HepG2 (cell line): ENCODE results near the gene C2orf15. TPM values are rescaled to one million over a fixed set of nuclear protein-coding genes. Genes with fewer than 3 reads are reported as not detected.
A peak's percentile ranks its signal among the peaks of the same experiment; 100 is the strongest.

ENCODE experiments used
- ATF7-NPFF ChIP-seq: sonication (generic); formaldehyde crosslinking; IDR thresholded peaks from 2 replicates; pipeline ENCODE4 v1.8.1; 2023; ENCODE audit warnings: mild to moderate bottlenecking, low read depth, missing genetic modification reagents, moderate library complexity
- BRF2 ChIP-seq: sonication (generic); formaldehyde crosslinking; IDR thresholded peaks from 2 replicates; pipeline ENCODE4 v1.8.1; 2022; ENCODE audit warnings: mild to moderate bottlenecking, missing genetic modification reagents
- HOXA9 ChIP-seq: sonication (generic); formaldehyde crosslinking; IDR thresholded peaks from 2 replicates; pipeline ENCODE4 v1.8.1; 2022; ENCODE audit warnings: missing genetic modification reagents, mild to moderate bottlenecking, moderate library complexity, borderline replicate concordance
- MAFK ChIP-seq, 2 experiments: IDR thresholded peaks in 1 of 2; conservative IDR thresholded peaks in 1 of 2; 2 replicates each; pipeline ENCODE4 v1.6.1; 2011; ENCODE audit warnings: improper control_type of control experiment in 2 of 2, low read length in 2 of 2
- MTF1 ChIP-seq: sonication (generic); formaldehyde crosslinking; IDR thresholded peaks from 2 replicates; pipeline ENCODE4 v1.5.0; 2020; ENCODE audit warnings: missing genetic modification reagents
- PAX8 ChIP-seq: sonication (generic); formaldehyde crosslinking; IDR thresholded peaks from 2 replicates; pipeline ENCODE4 v1.8.0; 2022; ENCODE audit warnings: mild to moderate bottlenecking, missing genetic modification reagents, borderline replicate concordance
- PAXIP1 ChIP-seq: sonication (generic); formaldehyde crosslinking; conservative IDR thresholded peaks from 2 replicates; pipeline ENCODE4 v1.4.0; 2020; ENCODE audit warnings: mild to moderate bottlenecking, missing genetic modification reagents, moderate library complexity
- RELA ChIP-seq: sonication (generic); formaldehyde crosslinking; IDR thresholded peaks from 2 replicates; pipeline ENCODE4 v1.4.0; 2020; ENCODE audit warnings: missing genetic modification reagents
- STAG1 ChIP-seq: sonication (generic); formaldehyde crosslinking; IDR thresholded peaks from 2 replicates; pipeline ENCODE4 v1.4.0; 2020; ENCODE audit warnings: missing genetic modification reagents
- TBX3 ChIP-seq: fragments of 450-650 bp; IDR thresholded peaks from 2 replicates; pipeline ENCODE4 v1.6.1; 2017; ENCODE audit warnings: antibody characterized with exemption, mild to moderate bottlenecking, inconsistent platforms, borderline replicate concordance
- ZBTB34 ChIP-seq: sonication (generic); formaldehyde crosslinking; IDR thresholded peaks from 2 replicates; pipeline ENCODE4 v1.8.0; 2022; ENCODE audit warnings: mild to moderate bottlenecking, missing genetic modification reagents
- ZBTB7B ChIP-seq: sonication (generic); formaldehyde crosslinking; IDR thresholded peaks from 2 replicates; pipeline ENCODE4 v1.4.0; 2020; ENCODE audit warnings: missing genetic modification reagents
- ZKSCAN5 ChIP-seq: sonication (generic); formaldehyde crosslinking; IDR thresholded peaks from 2 replicates; pipeline ENCODE4 v1.5.1; 2020; ENCODE audit warnings: mild to moderate bottlenecking, missing genetic modification reagents
- ZNF234 ChIP-seq: sonication (generic); formaldehyde crosslinking; conservative IDR thresholded peaks from 2 replicates; pipeline ENCODE4 v1.5.1; 2020; ENCODE audit warnings: mild to moderate bottlenecking, missing genetic modification reagents
- ZNF432 ChIP-seq: sonication (generic); formaldehyde crosslinking; IDR thresholded peaks from 2 replicates; pipeline ENCODE4 v1.5.0; 2020; ENCODE audit warnings: missing genetic modification reagents, mild to moderate bottlenecking, borderline replicate concordance
- ZNF44 ChIP-seq: sonication (generic); formaldehyde crosslinking; IDR thresholded peaks from 2 replicates; pipeline ENCODE4 v1.5.1; 2020; ENCODE audit warnings: mild to moderate bottlenecking, missing genetic modification reagents
- ZNF501 ChIP-seq: sonication (generic); formaldehyde crosslinking; IDR thresholded peaks from 2 replicates; pipeline ENCODE4 v1.5.1; 2020; ENCODE audit warnings: mild to moderate bottlenecking, moderate library complexity, missing genetic modification reagents
- ZNF597 ChIP-seq: sonication (generic); formaldehyde crosslinking; IDR thresholded peaks from 2 replicates; pipeline ENCODE4 v1.5.0; 2020; ENCODE audit warnings: missing genetic modification reagents
- ZNF788 ChIP-seq: sonication (generic); formaldehyde crosslinking; IDR thresholded peaks from 2 replicates; pipeline ENCODE4 v1.5.0; 2020; ENCODE audit warnings: mild to moderate bottlenecking, missing genetic modification reagents, borderline replicate concordance
- polyA plus RNA-seq, 8 experiments: library from polyadenylated mRNA; depleted of rRNA in 3 of 8; stranded (reverse) in 7 of 8; unstranded in 1 of 8; fragments of >200 nt; fragmentation: Illumina TruSeq in 4 of 8; extraction: Trizol in 4 of 8; gene quantifications; 2 replicates each; pipeline versions ENCODE4 v1.2.1 to v1.2.3, GENCODE V29; 2011 to 2016; ENCODE audit warnings: low read depth in 4 of 8, missing spikeins in 1 of 8, mixed read lengths in 1 of 8; ENCODE audit not compliant: insufficient read depth in 1 of 8
- total RNA-seq, 5 experiments: library from RNA; depleted of rRNA; stranded (reverse); fragments of >200 nt; fragmentation: Illumina TruSeq; extraction: Trizol; gene quantifications; 2 replicates each; pipeline ENCODE4 v1.2.3, GENCODE V29; 2016; ENCODE audit warnings: low read depth in 1 of 5
- TF ChIP-seq, protein P1 (sequence below): sonication (generic); formaldehyde crosslinking; IDR thresholded peaks from 2 replicates; pipeline ENCODE4 v1.8.0; 2022; ENCODE audit warnings: low read depth, missing genetic modification reagents

Gene C2orf15
- total and polyA plus RNA-seq, 2 of the 13 experiments (the other 11 are each of a cell fraction or from before 2014, with no cell fraction given) = 5.5 to 8.3 TPM

DNA sequence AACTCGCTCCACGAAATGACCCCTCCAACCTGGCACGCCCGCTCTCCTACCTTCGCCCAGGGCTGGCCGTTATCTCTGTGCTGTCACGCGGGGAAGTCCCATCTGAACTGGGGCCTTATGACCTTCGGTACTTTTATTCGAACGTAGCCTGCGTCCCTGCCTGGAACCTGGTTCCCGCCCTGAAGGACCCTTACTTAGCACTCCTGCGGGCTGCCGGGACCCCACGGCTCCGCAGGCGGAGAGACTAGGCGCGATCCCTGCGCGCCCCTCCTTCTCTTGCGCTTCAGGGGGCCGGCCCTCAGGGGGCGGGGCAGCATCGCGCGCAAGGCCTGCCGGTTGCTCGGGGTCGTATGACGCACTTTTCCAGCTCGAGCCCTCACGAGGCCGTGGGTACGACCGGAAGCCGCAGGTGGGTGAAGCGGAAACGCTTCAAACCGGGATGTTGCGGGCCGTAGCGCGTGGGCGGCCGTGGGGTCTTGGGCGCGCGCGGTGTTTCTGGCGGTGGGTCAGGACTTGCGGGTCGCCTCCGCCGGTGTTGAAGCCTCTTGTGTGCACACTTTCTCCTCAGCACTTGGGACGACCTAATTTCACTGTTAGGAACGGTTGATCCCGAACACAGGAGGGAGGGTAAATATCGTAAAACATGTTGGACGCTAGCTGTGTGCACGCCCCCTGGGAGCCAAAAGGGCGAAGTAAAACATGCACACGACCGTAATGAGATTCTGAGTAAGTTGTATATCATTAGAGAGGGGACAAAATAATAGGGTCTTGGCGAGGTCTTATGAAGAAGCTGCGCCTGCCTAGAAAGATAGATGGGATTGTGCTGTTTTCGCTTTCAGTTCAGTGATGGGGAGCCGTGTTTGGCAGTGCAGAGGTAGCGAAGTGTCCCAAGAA lies 13.4 kb downstream of the C2orf15 start, which contains the start of the genes LIPT1 and TSGA10 (continued):
- TF ChIP-seq, protein P1, sequence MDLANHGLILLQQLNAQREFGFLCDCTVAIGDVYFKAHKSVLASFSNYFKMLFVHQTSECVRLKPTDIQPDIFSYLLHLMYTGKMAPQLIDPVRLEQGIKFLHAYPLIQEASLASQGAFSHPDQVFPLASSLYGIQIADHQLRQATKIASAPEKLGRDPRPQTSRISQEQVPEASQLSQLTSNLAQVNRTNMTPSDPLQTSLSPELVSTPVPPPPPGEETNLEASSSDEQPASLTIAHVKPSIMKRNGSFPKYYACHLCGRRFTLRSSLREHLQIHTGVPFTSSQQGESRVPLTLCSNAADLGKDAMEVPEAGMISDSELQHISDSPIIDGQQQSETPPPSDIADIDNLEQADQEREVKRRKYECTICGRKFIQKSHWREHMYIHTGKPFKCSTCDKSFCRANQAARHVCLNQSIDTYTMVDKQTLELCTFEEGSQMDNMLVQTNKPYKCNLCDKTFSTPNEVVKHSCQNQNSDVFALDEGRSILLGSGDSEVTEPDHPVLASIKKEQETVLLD = peak; percentile 95
- TF ChIP-seq ZNF788 (peak; percentile 99), HOXA9 (peak; percentile 97), ZNF234 (no peak), ZNF44 (CRISPR knock-in tag) (peak; percentile 98), PAX8 (CRISPR knock-in tag) (peak; percentile 83; the same call in 1 of the 2 replicates), ATF7-NPFF (CRISPR knock-in tag) (peak; percentile 98), MTF1 (CRISPR knock-in tag) (no peak), MAFK (conservative IDR thresholded peaks at IDR 0.05 in 1 of 2, IDR thresholded peaks at IDR 0.05 in 1 of 2; ENCODE audit: low read length in 2 of 2) (no peak), ZBTB7B (CRISPR knock-in tag) (peak; percentile 100), RELA (CRISPR knock-in tag) (no peak; the same call in 1 of the 2 replicates), PAXIP1 (CRISPR knock-in tag) (peak; percentile 85), ZNF597 (CRISPR knock-in tag) (no peak), TBX3 (peak; percentile 35; the same call in 1 of the 2 replicates), ZKSCAN5 (CRISPR knock-in tag) (peak; percentile 16; the same call in 1 of the 2 replicates), STAG1 (peak; percentile 13), ZNF432 (no peak), BRF2 (CRISPR knock-in tag) (peak; percentile 97), ZBTB34 (CRISPR knock-in tag) (peak; percentile 91), ZNF501 (peak; percentile 100)
